ENCODE data around the gene KIF1A. TPM values are rescaled to one million over a fixed set of nuclear protein-coding genes. Genes with fewer than 3 reads are reported as not detected.

KIF1A gene
- total and polyA plus RNA-seq, 2 donors (not counting 3 experiments of a cell fraction or from before 2014, with no cell fraction given): 0.11 to 0.64 TPM

DNA sequence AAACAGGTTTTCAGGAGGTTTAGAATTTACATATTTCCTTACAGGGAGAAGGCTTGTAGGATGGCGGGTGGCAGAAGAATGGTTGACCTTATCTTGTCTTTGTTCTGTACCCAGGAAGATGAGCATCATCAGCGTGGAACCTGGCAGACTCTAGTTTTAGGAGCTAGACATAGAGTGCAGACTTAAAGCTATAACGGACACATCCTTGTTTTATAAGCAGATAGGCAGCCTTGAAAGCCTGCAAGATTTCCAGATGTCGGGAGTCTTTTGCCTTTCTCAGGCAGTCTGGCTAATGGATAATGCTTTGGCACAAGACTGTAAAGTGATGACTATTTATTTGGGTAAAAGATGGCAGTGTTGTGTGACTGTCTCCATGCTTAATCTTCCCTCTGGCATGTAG lies 149.1 kb downstream of the KIF1A start:
- TF ChIP-seq EZH2 (IDR thresholded peaks at IDR 0.05; ENCODE audit: borderline replicate concordance, low read depth, low read length, severe bottlenecking) (no peak), JUN (IDR thresholded peaks at IDR 0.05; ENCODE audit: borderline replicate concordance, insufficient read depth, insufficient read length, low read depth) (no peak), POLR2AphosphoS5 (IDR thresholded peaks at IDR 0.05; ENCODE audit: insufficient read depth, low read depth, low read length) (no peak), MYC (IDR thresholded peaks at IDR 0.05; ENCODE audit: low read depth, low read length) (no peak), FOS (IDR thresholded peaks at IDR 0.05; ENCODE audit: borderline replicate concordance, insufficient read depth, low read length) (no peak), GATA2 (IDR thresholded peaks at IDR 0.05; ENCODE audit: insufficient read depth, insufficient read length, low read depth, low read length) (no peak), POLR2A (IDR thresholded peaks at IDR 0.05; ENCODE audit: low read depth, low read length) (no peak)
- TF ChIP-seq, protein P1, sequence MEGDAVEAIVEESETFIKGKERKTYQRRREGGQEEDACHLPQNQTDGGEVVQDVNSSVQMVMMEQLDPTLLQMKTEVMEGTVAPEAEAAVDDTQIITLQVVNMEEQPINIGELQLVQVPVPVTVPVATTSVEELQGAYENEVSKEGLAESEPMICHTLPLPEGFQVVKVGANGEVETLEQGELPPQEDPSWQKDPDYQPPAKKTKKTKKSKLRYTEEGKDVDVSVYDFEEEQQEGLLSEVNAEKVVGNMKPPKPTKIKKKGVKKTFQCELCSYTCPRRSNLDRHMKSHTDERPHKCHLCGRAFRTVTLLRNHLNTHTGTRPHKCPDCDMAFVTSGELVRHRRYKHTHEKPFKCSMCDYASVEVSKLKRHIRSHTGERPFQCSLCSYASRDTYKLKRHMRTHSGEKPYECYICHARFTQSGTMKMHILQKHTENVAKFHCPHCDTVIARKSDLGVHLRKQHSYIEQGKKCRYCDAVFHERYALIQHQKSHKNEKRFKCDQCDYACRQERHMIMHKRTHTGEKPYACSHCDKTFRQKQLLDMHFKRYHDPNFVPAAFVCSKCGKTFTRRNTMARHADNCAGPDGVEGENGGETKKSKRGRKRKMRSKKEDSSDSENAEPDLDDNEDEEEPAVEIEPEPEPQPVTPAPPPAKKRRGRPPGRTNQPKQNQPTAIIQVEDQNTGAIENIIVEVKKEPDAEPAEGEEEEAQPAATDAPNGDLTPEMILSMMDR (IDR thresholded peaks at IDR 0.05; ENCODE audit: extremely low read depth in 1 of 2, insufficient read depth in 1 of 2, low read depth in 1 of 2, low read length in 2 of 2): no peak
- TF ChIP-seq, protein P2, sequence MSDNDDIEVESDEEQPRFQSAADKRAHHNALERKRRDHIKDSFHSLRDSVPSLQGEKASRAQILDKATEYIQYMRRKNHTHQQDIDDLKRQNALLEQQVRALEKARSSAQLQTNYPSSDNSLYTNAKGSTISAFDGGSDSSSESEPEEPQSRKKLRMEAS (IDR thresholded peaks at IDR 0.05; ENCODE audit: insufficient read depth, insufficient read length): no peak
- no peak for FAIRE-seq
- H3K9ac ChIP-seq (replicated peaks; ENCODE audit: extremely low read depth, insufficient read depth, low read length): no peak overlapping the region
- no peak overlapping the region for H3K27ac ChIP-seq (ENCODE audit: insufficient read depth, low read depth, low read length)
- H3K4me2 ChIP-seq (ENCODE audit: insufficient read depth, low read length): no peak overlapping the region
- H3K4me3 ChIP-seq (replicated peaks in 1 of 3; ENCODE audit: insufficient read depth in 1 of 3, low read depth in 1 of 3, low read length in 3 of 3): no peak overlapping the region
- H2AFZ ChIP-seq (ENCODE audit: low read depth, low read length): no peak overlapping the region
- H3K79me2 ChIP-seq (ENCODE audit: control insufficient read depth, insufficient read depth, low read length): no peaks in the 10 kb centered on the region
- intact Hi-C loops (cut with micrococcal nuclease): no loop called here
- no peaks in the 10 kb centered on the region for H3K4me1 ChIP-seq (ENCODE audit: control insufficient read depth, extremely low read depth, insufficient read depth, low read length)
- peaks cover 5 to 10% of the 10 kb centered on the region in 2 experiments for H3K27me3 ChIP-seq (ENCODE audit: control insufficient read depth in 2 of 2, insufficient read depth in 2 of 2, low read length in 2 of 2)
- dilution Hi-C loops (cut with MboI; ENCODE audit: extremely low pct_ligation_motif_present, low sequenced_read_pairs): no loop called here
- ChIA-PET CTCF (interaction anchor here (1.4 kb wide), 1 partner anchor 170 kb away, joined by 3 read pairs; no protein-coding TSS in a partner anchor), POLR2A (no interaction called here)
- no TSS peak for BruUV-seq (replicated peaks)
- H4K20me1 ChIP-seq (replicated peaks; ENCODE audit: control insufficient read depth, extremely low read depth, insufficient read depth, low read length): no peaks in the 10 kb centered on the region
- no peaks in the 10 kb centered on the region for H3K9me3 ChIP-seq (replicated peaks; ENCODE audit: control insufficient read depth, insufficient read depth, low read length)
- no peaks in the 10 kb centered on the region for H3K36me3 ChIP-seq (ENCODE audit: control insufficient read depth in 2 of 2, extremely low read depth in 1 of 2, insufficient read depth in 2 of 2, low read length in 2 of 2)
- no peak for DNase-seq (ENCODE audit: low read depth, low spot score)
- H3K9me1 ChIP-seq (replicated peaks; ENCODE audit: control insufficient read depth, extremely low read depth, insufficient read depth, low read length): no peaks in the 10 kb centered on the region

Data from endothelial cell of umbilical vein (primary cell).